Endothelial cell of umbilical vein (primary cell): ENCODE data around the gene GJE1. TPM values are rescaled to one million over a fixed set of nuclear protein-coding genes. Genes with fewer than 3 reads are reported as not detected.

Source experiments
- BruUV-seq: library from RNA; stranded (reverse); fragments of 400-500 nt; replicated peaks from 2 replicates; lab custom pipeline; 2021; lab: Mats Ljungman, UMichigan
- CTCF ChIA-PET: fragments of 300-600, 350-600 bp; sonication (Branson Sonifier 250); formaldehyde crosslinking; loops from one replicate; lab custom pipeline; 2021; ENCODE audit warnings: antibody characterized with exemption, inconsistent platforms; lab: Charles Lee
- POLR2A ChIA-PET: fragments of 300-600, 350-600 bp; sonication (Branson Sonifier 250); formaldehyde crosslinking; loops from one replicate; lab custom pipeline; 2021; ENCODE audit warnings: antibody characterized with exemption, inconsistent platforms; lab: Charles Lee
- DNase-seq: peaks from one replicate; pipeline ENCODE4 v3.0.0-alpha.2; 2011; ENCODE audit warnings: low read depth, low spot score
- FAIRE-seq: peaks from 2 replicates; lab custom pipeline; 2011; peaks lifted over from hg19 to GRCh38; lab: Jason Lieb, UNC
- H2AFZ ChIP-seq: 2 replicates; pipeline ENCODE4 v1.6.0; 2012; ENCODE audit warnings: low read depth, low read length, control low read depth, inconsistent platforms
- H3K27ac ChIP-seq: 2 replicates; pipeline ENCODE4 v1.5.1; 2011; ENCODE audit warnings: low read depth, mild to moderate bottlenecking, control low read depth, low read length, moderate library complexity; ENCODE audit not compliant: insufficient read depth
- H3K27me3 ChIP-seq, 2 experiments: 2 replicates each; pipeline versions ENCODE4 v1.6.0 to v1.6.1; 2011; ENCODE audit warnings: low read length in 2 of 2, mixed read lengths in 1 of 2; ENCODE audit not compliant: control insufficient read depth in 2 of 2, insufficient read depth in 2 of 2
- H3K36me3 ChIP-seq, 2 experiments: 2 replicates in 1 of 2; 3 replicates in 1 of 2; pipeline ENCODE4 v1.5.1; 2011; ENCODE audit warnings: low read length in 2 of 2, mild to moderate bottlenecking in 1 of 2, moderate library complexity in 1 of 2; ENCODE audit not compliant: control insufficient read depth in 2 of 2, insufficient read depth in 2 of 2; ENCODE audit errors: extremely low read depth in 1 of 2
- H3K4me1 ChIP-seq: 3 replicates; pipeline ENCODE4 v1.5.1; 2011; ENCODE audit warnings: mild to moderate bottlenecking, low read length; ENCODE audit not compliant: control insufficient read depth, insufficient read depth; ENCODE audit errors: extremely low read depth
- H3K4me2 ChIP-seq: 2 replicates; pipeline ENCODE4 v1.6.1; 2011; ENCODE audit warnings: low read length, control low read depth, mixed read lengths; ENCODE audit not compliant: insufficient read depth
- H3K4me3 ChIP-seq, 3 experiments: fragments of 200-600 bp in 1 of 3; sonication (generic), shearing (Covaris generic) in 1 of 3; replicated peaks in 1 of 3; 2 replicates each; pipeline ENCODE4 v1.5.1; 2011 to 2016; ENCODE audit warnings: control low read depth in 3 of 3, low read length in 3 of 3, mild to moderate bottlenecking in 2 of 3, inconsistent platforms in 1 of 3, low read depth in 1 of 3, moderate library complexity in 1 of 3; ENCODE audit not compliant: insufficient read depth in 1 of 3
- H3K79me2 ChIP-seq: 2 replicates; pipeline ENCODE4 v1.6.0; 2012; ENCODE audit warnings: low read length, inconsistent platforms; ENCODE audit not compliant: control insufficient read depth, insufficient read depth
- H3K9ac ChIP-seq: replicated peaks from 2 replicates; pipeline ENCODE3; 2011; ENCODE audit warnings: low read length, control low read depth; ENCODE audit not compliant: insufficient read depth; ENCODE audit errors: extremely low read depth
- H3K9me1 ChIP-seq: replicated peaks from 3 replicates; pipeline ENCODE4 v1.6.0; 2011; ENCODE audit warnings: mild to moderate bottlenecking, low read length; ENCODE audit not compliant: control insufficient read depth, insufficient read depth; ENCODE audit errors: extremely low read depth
- H3K9me3 ChIP-seq: replicated peaks from 2 replicates; pipeline ENCODE4 v1.5.1; 2012; ENCODE audit warnings: low read length, inconsistent platforms; ENCODE audit not compliant: control insufficient read depth, insufficient read depth
- H4K20me1 ChIP-seq: replicated peaks from 2 replicates; pipeline ENCODE3; 2011; ENCODE audit warnings: mild to moderate bottlenecking, low read length; ENCODE audit not compliant: control insufficient read depth, insufficient read depth; ENCODE audit errors: extremely low read depth
- EZH2 ChIP-seq: IDR thresholded peaks from 2 replicates; pipeline ENCODE4 v1.6.1; 2012; ENCODE audit warnings: borderline replicate concordance, low read depth, mild to moderate bottlenecking, moderate library complexity, low read length, inconsistent platforms; ENCODE audit not compliant: severe bottlenecking
- FOS ChIP-seq: IDR thresholded peaks from 2 replicates; pipeline ENCODE4 v1.6.1; 2011; ENCODE audit warnings: mild to moderate bottlenecking, low read length, moderate library complexity, borderline replicate concordance; ENCODE audit not compliant: insufficient read depth
- GATA2 ChIP-seq: IDR thresholded peaks from 2 replicates; pipeline ENCODE4 v1.7.0; 2011; ENCODE audit warnings: low read depth, mild to moderate bottlenecking, moderate library complexity, mixed read lengths, low read length; ENCODE audit not compliant: insufficient read length, insufficient read depth
- JUN ChIP-seq: IDR thresholded peaks from 2 replicates; pipeline ENCODE4 v1.6.1; 2011; ENCODE audit warnings: borderline replicate concordance, low read depth; ENCODE audit not compliant: insufficient read length, insufficient read depth
- MAX ChIP-seq: IDR thresholded peaks from 2 replicates; pipeline ENCODE4 v1.6.1; 2011; ENCODE audit not compliant: insufficient read depth, insufficient read length
- MYC ChIP-seq: IDR thresholded peaks from one replicate; pipeline ENCODE4 v1.6.1; 2011; ENCODE audit warnings: mild to moderate bottlenecking, low read depth, low read length
- POLR2A ChIP-seq: IDR thresholded peaks from 2 replicates; pipeline ENCODE4 v1.6.1; 2012; ENCODE audit warnings: low read depth, mild to moderate bottlenecking, control low read depth, low read length
- POLR2AphosphoS5 ChIP-seq: IDR thresholded peaks from 2 replicates; pipeline ENCODE4 v1.6.1; 2012; ENCODE audit warnings: low read depth, mild to moderate bottlenecking, control low read depth, low read length, moderate library complexity; ENCODE audit not compliant: insufficient read depth
- dilution Hi-C: fragments of 300-500 bp; cut with MboI; formaldehyde crosslinking; loops from one replicate; pipeline ENCODE4 v1.15.0; 2019; ENCODE audit warnings: low sequenced_read_pairs; ENCODE audit not compliant: extremely low pct_ligation_motif_present
- intact Hi-C: fragments of 100-400 bp; cut with micrococcal nuclease; formaldehyde crosslinking; loops from one replicate; pipeline ENCODE4 v1.10.0; 2022
- polyA plus RNA-seq, 4 experiments: library from polyadenylated mRNA; depleted of rRNA in 3 of 4; stranded (reverse) in 3 of 4; unstranded in 1 of 4; fragments of >200 nt; gene quantifications; 2 replicates each; pipeline versions ENCODE4 v1.2.1 to v1.2.3, GENCODE V29; 2011 to 2012; ENCODE audit warnings: missing spikeins in 1 of 4
- total RNA-seq: library from RNA; stranded (reverse); gene quantifications from 2 replicates; pipeline ENCODE4 v1.2.3, GENCODE V29; 2021
- TF ChIP-seq, protein P1 (sequence below), 2 donors: IDR thresholded peaks; 1 replicate in 1 of 2; 2 replicates in 1 of 2; pipeline ENCODE4 v1.5.1; 2011; ENCODE audit warnings: low read length in 2 of 2, mild to moderate bottlenecking in 2 of 2, moderate library complexity in 2 of 2, control low read depth in 1 of 2, inconsistent platforms in 1 of 2, low read depth in 1 of 2; ENCODE audit not compliant: insufficient read depth in 1 of 2; ENCODE audit errors: extremely low read depth in 1 of 2

Gene GJE1
- total and polyA plus RNA-seq, 2 donors (not counting 3 experiments of a cell fraction or from before 2014, with no cell fraction given): not detected

DNA sequence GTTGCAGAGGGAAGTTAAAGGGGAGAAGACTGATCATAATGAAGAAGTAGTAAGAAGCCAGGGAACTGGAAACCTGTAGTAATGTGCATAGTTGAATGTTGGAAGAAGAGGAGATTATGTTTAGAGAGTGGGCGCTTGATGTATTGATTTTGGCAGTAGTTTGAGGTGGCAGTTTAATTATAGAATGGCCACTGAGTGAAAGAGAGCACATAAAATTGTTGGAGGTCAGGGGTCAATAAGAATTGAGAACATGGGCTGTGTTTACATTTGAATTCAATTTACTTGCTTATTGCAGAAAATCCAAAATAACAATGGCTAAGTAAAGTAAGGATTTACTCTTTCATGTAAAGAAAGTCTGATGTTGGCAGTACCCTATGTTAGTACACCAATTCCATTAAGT, 30.1 kb downstream of the GJE1 start:
- TF ChIP-seq MAX (no peak), POLR2A (no peak), POLR2AphosphoS5 (no peak), MYC (no peak), GATA2 (no peak), EZH2 (no peak), JUN (no peak), FOS (no peak)
- TF ChIP-seq, protein P1, sequence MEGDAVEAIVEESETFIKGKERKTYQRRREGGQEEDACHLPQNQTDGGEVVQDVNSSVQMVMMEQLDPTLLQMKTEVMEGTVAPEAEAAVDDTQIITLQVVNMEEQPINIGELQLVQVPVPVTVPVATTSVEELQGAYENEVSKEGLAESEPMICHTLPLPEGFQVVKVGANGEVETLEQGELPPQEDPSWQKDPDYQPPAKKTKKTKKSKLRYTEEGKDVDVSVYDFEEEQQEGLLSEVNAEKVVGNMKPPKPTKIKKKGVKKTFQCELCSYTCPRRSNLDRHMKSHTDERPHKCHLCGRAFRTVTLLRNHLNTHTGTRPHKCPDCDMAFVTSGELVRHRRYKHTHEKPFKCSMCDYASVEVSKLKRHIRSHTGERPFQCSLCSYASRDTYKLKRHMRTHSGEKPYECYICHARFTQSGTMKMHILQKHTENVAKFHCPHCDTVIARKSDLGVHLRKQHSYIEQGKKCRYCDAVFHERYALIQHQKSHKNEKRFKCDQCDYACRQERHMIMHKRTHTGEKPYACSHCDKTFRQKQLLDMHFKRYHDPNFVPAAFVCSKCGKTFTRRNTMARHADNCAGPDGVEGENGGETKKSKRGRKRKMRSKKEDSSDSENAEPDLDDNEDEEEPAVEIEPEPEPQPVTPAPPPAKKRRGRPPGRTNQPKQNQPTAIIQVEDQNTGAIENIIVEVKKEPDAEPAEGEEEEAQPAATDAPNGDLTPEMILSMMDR (IDR thresholded peaks at IDR 0.05; ENCODE audit: extremely low read depth in 1 of 2, insufficient read depth in 1 of 2, low read depth in 1 of 2, low read length in 2 of 2): no peak
- Histone ChIP-seq H3K36me3 (no peaks in the 10 kb centered on the region), H3K4me2 (no peak overlapping the region), H3K9me3 (no peaks in the 10 kb centered on the region), H2AFZ (no peak overlapping the region), H3K4me3 (no peak overlapping the region), H3K27me3 (no peaks in the 10 kb centered on the region), H3K27ac (no peak overlapping the region), H4K20me1 (peaks cover 2% of the 10 kb centered on the region), H3K9me1 (no peaks in the 10 kb centered on the region), H3K79me2 (peaks cover 73% of the 10 kb centered on the region), H3K9ac (no peak overlapping the region), H3K4me1 (peaks cover 21% of the 10 kb centered on the region)
- no TSS peak for BruUV-seq
- FAIRE-seq (no peak), DNase-seq (no peak)
- dilution Hi-C loops: no loop called here
- ChIA-PET POLR2A (no interaction called here), CTCF (interaction anchor here (1.0 to 3.5 kb wide), 2 partner anchors 43 to 45 kb away, joined by 4 to 17 read pairs; no protein-coding TSS in a partner anchor)
- intact Hi-C loops: no loop called here
